ENCODE results near the gene SPOP. TPM values are rescaled to one million over a fixed set of nuclear protein-coding genes. Genes with fewer than 3 reads are reported as not detected.

SPOP gene
- total RNA-seq, 1 donor from 2014 or later: 48.6 TPM

- Histone ChIP-seq H3K9me3 (ENCODE audit: insufficient read depth, low read depth, low read length) (no peaks in the 10 kb centered on the region), H3K4me2 (ENCODE audit: low read length) (no peak overlapping the region), H4K20me1 (ENCODE audit: insufficient read depth, low read length) (no peaks in the 10 kb centered on the region), H3K27me3 (ENCODE audit: insufficient read depth, low read length) (peaks cover 49% of the 10 kb centered on the region), H3K79me2 (ENCODE audit: insufficient read depth, low read length) (no peaks in the 10 kb centered on the region), H2AFZ (ENCODE audit: low read depth, low read length) (no peak overlapping the region), H3K4me3 (ENCODE audit: insufficient read depth, low read depth, low read length) (no peak overlapping the region), H3K9ac (ENCODE audit: low read length) (no peak overlapping the region), H3K27ac (ENCODE audit: low read depth, low read length) (no peak overlapping the region), H3K36me3 (ENCODE audit: insufficient read depth, low read length) (no peaks in the 10 kb centered on the region), H3K4me1 (ENCODE audit: insufficient read depth, low read length) (peaks cover 10% of the 10 kb centered on the region)
- no peaks in the 10 kb centered on the region for H3K36me3 Mint-ChIP-seq (ENCODE audit: low read depth, unreplicated experiment)
- H3K4me1 Mint-ChIP-seq (ENCODE audit: low read depth, unreplicated experiment): no peaks in the 10 kb centered on the region
- H3K9me3 Mint-ChIP-seq (ENCODE audit: unreplicated experiment): no peaks in the 10 kb centered on the region
- H3K27me3 Mint-ChIP-seq (ENCODE audit: low read depth, unreplicated experiment): peaks cover 51% of the 10 kb centered on the region
- TF ChIP-seq CTCF (IDR thresholded peaks at IDR 0.05; ENCODE audit: insufficient read depth, low read depth, low read length) (no peak), EZH2 (IDR thresholded peaks at IDR 0.05; ENCODE audit: insufficient read depth, low read length) (no peak)
- no peak overlapping the region for H3K27ac Mint-ChIP-seq (ENCODE audit: unreplicated experiment)
- no peak for FAIRE-seq
- no peak overlapping the region for H3K4me3 Mint-ChIP-seq (ENCODE audit: unreplicated experiment)
- no peak for DNase-seq (ENCODE audit: low read depth)
Measured at GRCh38 chr17:49572806-49573420, 105.0 kb downstream of the SPOP start.

GRCh38 chr17:49572226-49572625 lies 105.7 kb downstream of the SPOP start:
- no peak overlapping the region for H3K27ac ChIP-seq (ENCODE audit: low read depth, low read length)
- Mint-ChIP-seq H3K4me3 (ENCODE audit: unreplicated experiment) (no peak overlapping the region), H3K4me1 (ENCODE audit: low read depth, unreplicated experiment) (no peaks in the 10 kb centered on the region), H3K27me3 (ENCODE audit: low read depth, unreplicated experiment) (peaks cover 49% of the 10 kb centered on the region), H3K9me3 (ENCODE audit: unreplicated experiment) (no peaks in the 10 kb centered on the region), H3K36me3 (ENCODE audit: low read depth, unreplicated experiment) (no peaks in the 10 kb centered on the region), H3K27ac (ENCODE audit: unreplicated experiment) (no peak overlapping the region)
- FAIRE-seq (no peak), DNase-seq (ENCODE audit: low read depth) (no peak)
- TF ChIP-seq CTCF (IDR thresholded peaks at IDR 0.05; ENCODE audit: insufficient read depth, low read depth, low read length): no peak
- TF ChIP-seq EZH2 (IDR thresholded peaks at IDR 0.05; ENCODE audit: insufficient read depth, low read length): no peak
- H3K79me2 ChIP-seq (ENCODE audit: insufficient read depth, low read length): no peaks in the 10 kb centered on the region
- H3K4me2 ChIP-seq (ENCODE audit: low read length): no peak overlapping the region
- peaks cover 42% of the 10 kb centered on the region for H3K27me3 ChIP-seq (ENCODE audit: insufficient read depth, low read length)
- no peaks in the 10 kb centered on the region for H4K20me1 ChIP-seq (ENCODE audit: insufficient read depth, low read length)
- no peak overlapping the region for H2AFZ ChIP-seq (ENCODE audit: low read depth, low read length)
- no peaks in the 10 kb centered on the region for H3K9me3 ChIP-seq (ENCODE audit: insufficient read depth, low read depth, low read length)
- H3K36me3 ChIP-seq (ENCODE audit: insufficient read depth, low read length): no peaks in the 10 kb centered on the region
- no peak overlapping the region for H3K4me3 ChIP-seq (ENCODE audit: insufficient read depth, low read depth, low read length)
- no peak overlapping the region for H3K9ac ChIP-seq (ENCODE audit: low read length)
- peaks cover 10% of the 10 kb centered on the region for H3K4me1 ChIP-seq (ENCODE audit: insufficient read depth, low read length)

GRCh38 chr17:49571764-49572163 lies 106.1 kb downstream of the SPOP start:
- H3K27me3 Mint-ChIP-seq (ENCODE audit: low read depth, unreplicated experiment): peaks cover 50% of the 10 kb centered on the region
- Histone ChIP-seq H3K9ac (ENCODE audit: low read length) (no peak overlapping the region), H3K27me3 (ENCODE audit: insufficient read depth, low read length) (peaks cover 43% of the 10 kb centered on the region), H3K4me3 (ENCODE audit: insufficient read depth, low read depth, low read length) (no peak overlapping the region), H2AFZ (ENCODE audit: low read depth, low read length) (no peak overlapping the region), H4K20me1 (ENCODE audit: insufficient read depth, low read length) (no peaks in the 10 kb centered on the region), H3K79me2 (ENCODE audit: insufficient read depth, low read length) (no peaks in the 10 kb centered on the region), H3K27ac (ENCODE audit: low read depth, low read length) (no peak overlapping the region), H3K4me2 (ENCODE audit: low read length) (no peak overlapping the region), H3K4me1 (ENCODE audit: insufficient read depth, low read length) (peaks cover 6% of the 10 kb centered on the region), H3K36me3 (ENCODE audit: insufficient read depth, low read length) (no peaks in the 10 kb centered on the region), H3K9me3 (ENCODE audit: insufficient read depth, low read depth, low read length) (no peaks in the 10 kb centered on the region)
- TF ChIP-seq EZH2 (IDR thresholded peaks at IDR 0.05; ENCODE audit: insufficient read depth, low read length): no peak
- TF ChIP-seq CTCF (IDR thresholded peaks at IDR 0.05; ENCODE audit: insufficient read depth, low read depth, low read length): no peak
- H3K4me1 Mint-ChIP-seq (ENCODE audit: low read depth, unreplicated experiment): no peaks in the 10 kb centered on the region
- H3K27ac Mint-ChIP-seq (ENCODE audit: unreplicated experiment): no peak overlapping the region
- FAIRE-seq (no peak), DNase-seq (ENCODE audit: low read depth) (no peak)
- H3K4me3 Mint-ChIP-seq (ENCODE audit: unreplicated experiment): no peak overlapping the region
- H3K9me3 Mint-ChIP-seq (ENCODE audit: unreplicated experiment): no peaks in the 10 kb centered on the region
- peaks cover 2% of the 10 kb centered on the region for H3K36me3 Mint-ChIP-seq (ENCODE audit: low read depth, unreplicated experiment)
